ENCODE measurements around the gene LAPTM5.

Gene LAPTM5

GRCh38 chr1:30728832-30729638, 28.5 kb downstream of the LAPTM5 start:
- DNase-seq (ENCODE audit: low spot score) = no peak

GRCh38 chr1:30728340-30728739, 29.2 kb downstream of the LAPTM5 start:
- DNase-seq (ENCODE audit: low spot score) = no peak

GRCh38 chr1:30727824-30728223, 29.8 kb downstream of the LAPTM5 start:
- DNase-seq (ENCODE audit: low spot score) = no peak

- no peak for DNase-seq (ENCODE audit: low spot score)
Measured at GRCh38 chr1:30726773-30727684, 30.5 kb downstream of the LAPTM5 start.

- no peak for DNase-seq (ENCODE audit: low spot score)
Measured at GRCh38 chr1:30726236-30726635, 31.3 kb downstream of the LAPTM5 start.

- DNase-seq (ENCODE audit: low spot score) = peak; percentile 82
Measured at GRCh38 chr1:30725450-30726095, 32.0 kb downstream of the LAPTM5 start.

- no peak for DNase-seq (ENCODE audit: low spot score)
Measured at GRCh38 chr1:30724655-30725421, 32.7 kb downstream of the LAPTM5 start.

- DNase-seq (ENCODE audit: low spot score) = no peak
Measured at GRCh38 chr1:30724175-30724574, 33.4 kb downstream of the LAPTM5 start.

GRCh38 chr1:30723331-30723755, 34.2 kb downstream of the LAPTM5 start, which contains the start of gene MATN1:
TSS of gene MATN1 (minus strand) at chr1:30723585. CDS start at chr1:30723551, 34 bp downstream.
- DNase-seq (ENCODE audit: low spot score) = no peak

- no peak for DNase-seq (ENCODE audit: low spot score)
Measured at GRCh38 chr1:30721812-30722537, 35.6 kb downstream of the LAPTM5 start.

- DNase-seq (ENCODE audit: low spot score) = no peak
Measured at GRCh38 chr1:30721341-30721793, 36.2 kb downstream of the LAPTM5 start.

GRCh38 chr1:30720271-30721223, 37.0 kb downstream of the LAPTM5 start:
- no peak for DNase-seq (ENCODE audit: low spot score)

GRCh38 chr1:30719406-30720270, 37.9 kb downstream of the LAPTM5 start:
- DNase-seq (ENCODE audit: low spot score) = no peak

- DNase-seq (ENCODE audit: low spot score) = peak; percentile 90
Measured at GRCh38 chr1:30718636-30719405, 38.8 kb downstream of the LAPTM5 start.

GRCh38 chr1:30718091-30718635, 39.4 kb downstream of the LAPTM5 start:
- DNase-seq (ENCODE audit: low spot score) = peak; percentile 99

- DNase-seq (ENCODE audit: low spot score) = no peak
Measured at GRCh38 chr1:30716646-30717045, 40.9 kb downstream of the LAPTM5 start.

GRCh38 chr1:30715886-30716285, 41.7 kb downstream of the LAPTM5 start:
- no peak for DNase-seq (ENCODE audit: low spot score)
